Measurements from ENCODE around the gene SIRPB1.
A peak's percentile ranks its signal among the peaks of the same experiment; 100 is the strongest.
"Not testable (repeated sequence)": the region's sequence is repeated elsewhere in the genome, so short reads cannot be mapped to it uniquely, and the experiment has no call there.

SIRPB1 gene

DNA sequence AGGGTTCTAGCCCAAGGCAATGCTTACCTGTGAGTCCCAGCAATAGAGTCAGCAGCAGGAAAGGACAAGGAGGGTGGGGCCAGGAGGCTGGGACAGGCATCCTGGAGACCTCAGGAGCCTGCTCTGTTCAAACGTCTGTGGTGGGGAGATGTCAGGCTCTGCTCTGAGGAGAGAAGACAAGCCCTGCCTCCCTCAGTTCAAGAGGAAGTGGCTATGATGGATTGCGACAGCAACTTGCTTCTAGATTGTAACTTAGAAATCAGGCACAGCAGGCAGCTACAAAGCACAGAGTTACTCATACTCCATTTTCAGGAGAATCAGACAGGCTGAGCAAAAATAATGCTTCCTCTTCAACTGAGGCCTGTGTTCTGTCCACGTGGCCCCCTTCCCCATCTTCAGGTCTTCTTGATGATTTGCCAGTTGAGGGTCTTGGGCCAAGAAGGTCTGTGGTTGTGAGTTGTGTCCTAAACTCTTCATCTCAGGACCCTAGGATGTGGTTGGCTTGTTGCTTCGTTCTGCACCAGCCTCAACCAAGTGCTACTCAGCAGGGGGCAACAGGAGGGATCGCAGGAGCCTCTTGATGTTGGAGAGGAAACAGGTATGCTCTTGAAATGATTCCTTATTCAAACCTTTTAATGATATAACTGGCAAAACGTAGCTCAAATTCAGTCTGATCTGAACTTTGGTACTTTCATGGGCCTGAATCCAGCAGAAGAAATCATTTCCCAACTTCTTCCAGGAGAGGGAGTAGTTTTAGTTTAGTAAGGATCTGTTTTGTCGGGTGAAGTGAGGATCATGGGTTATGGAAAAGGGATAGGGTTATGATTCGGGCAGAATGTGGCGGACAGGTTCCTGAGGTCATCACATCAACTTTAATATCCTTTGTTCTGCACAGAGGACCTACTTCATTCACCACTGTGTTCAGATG, 31.0 kb downstream of the SIRPB1 start:
- DNase-seq: peak in 1 of 2 donors; percentile 38

DNA sequence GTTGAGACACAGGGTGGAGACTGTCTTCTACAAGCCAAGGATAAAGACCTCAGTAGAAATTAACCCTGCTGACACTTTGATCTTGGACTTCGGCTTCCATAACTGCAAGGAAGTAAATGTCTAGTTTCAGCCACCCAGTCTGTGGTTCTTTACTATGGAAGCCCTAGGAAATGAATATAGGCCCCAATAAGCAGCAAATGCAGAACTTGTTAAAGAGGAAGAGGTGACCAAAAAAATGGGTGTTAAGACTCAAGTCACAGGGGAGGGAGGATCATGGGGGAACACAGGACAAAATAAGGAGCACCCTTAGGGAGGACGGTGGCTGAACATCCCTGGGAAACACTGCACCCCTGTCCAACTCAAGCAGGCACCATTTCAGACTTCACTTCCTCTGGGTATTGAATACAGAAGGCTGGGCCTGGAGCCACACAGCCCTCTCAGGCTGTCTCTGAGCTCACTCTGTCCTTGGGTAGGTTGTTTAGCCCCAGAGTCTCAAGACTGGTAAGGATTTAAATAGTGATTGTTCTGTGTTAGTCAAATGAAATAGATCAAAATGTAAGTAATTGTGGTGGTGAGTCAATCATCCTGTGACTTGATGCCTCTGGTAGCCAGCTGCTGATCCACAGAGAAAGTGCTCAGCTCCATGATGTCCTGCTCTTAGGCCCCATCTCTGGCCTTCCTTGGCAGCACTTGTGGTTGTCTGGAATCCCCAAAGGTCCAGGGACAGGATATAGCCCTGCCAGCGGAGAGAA, 31.9 kb downstream of the SIRPB1 start:
- no peak for DNase-seq

DNA sequence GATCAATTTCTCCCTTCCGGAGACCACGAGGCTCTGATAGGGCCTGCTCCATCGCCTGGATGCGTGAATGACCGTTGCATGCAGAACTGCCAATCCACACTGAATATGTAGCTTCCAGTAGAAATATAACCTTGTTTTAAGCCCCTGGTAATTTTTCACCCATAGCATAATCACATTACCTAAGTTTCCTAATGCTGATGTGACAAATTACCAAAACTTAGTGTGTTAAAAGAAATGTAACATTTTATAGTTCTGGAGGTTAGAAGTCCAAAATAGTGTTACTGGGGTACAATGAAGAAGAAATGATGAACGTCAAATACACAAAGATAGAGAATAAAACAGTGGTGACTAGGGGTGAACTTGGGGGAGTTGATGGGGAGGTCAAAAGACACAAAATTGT, 40.3 kb downstream of the SIRPB1 start:
- DNase-seq: no peak

DNA sequence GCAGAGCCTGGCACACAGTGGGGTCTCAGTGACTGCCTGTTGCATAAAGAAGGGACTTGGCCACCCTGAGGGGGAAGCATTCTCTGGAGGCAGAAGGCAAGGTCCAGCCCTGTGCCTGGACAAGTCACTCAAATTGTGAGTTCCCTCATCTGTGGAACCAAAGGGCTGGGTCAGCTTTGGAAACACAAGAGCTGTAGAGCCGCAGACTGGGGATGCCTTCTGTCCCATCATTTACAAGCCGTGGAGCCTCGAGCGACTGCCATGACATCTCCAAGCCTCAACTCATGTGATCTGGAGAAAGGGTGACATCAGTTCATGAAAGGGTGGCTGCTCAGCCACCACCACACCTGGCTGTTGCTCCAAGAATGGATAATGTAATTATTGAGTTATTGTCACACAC, 41.9 kb downstream of the SIRPB1 start:
- DNase-seq: no peak

DNA sequence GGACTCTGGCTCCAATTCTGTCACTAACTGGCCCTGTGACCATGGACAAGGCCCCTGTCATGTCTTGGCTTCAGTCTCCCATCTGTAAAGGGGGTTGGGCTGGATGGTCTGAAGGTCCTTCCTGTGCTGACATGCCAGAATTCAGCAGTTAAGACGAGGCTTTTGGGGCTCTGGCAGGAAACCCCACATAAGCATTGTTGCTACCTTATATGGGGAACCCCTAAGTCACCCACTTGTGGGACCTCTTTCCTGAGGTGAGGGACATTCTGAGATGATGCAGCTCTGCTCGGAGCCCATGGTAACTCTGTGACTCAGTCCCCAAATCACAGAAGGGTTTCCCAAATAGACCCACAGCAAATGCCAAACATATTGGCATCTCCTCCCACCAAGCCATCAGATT, 42.5 kb downstream of the SIRPB1 start:
- DNase-seq: not testable (repeated sequence)

DNA sequence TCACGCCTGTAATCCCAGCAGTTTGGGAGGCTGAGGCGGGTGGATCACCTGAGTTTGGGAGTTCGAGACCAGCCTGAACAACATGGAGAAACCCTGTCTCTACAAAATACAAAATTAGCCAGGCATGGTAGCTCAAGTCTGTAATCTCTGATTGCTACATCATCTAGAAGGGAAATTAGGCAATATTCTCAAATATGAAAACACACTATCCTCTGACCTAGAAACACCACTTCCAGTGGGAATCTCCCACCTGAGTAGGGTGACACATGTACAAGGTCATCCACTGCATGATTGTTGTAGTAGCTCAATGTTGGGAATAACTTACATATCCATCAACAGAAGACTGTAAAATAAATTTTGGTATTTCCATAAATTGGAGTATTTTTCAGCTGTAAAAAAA, 43.2 kb downstream of the SIRPB1 start:
- DNase-seq: no peak

DNA sequence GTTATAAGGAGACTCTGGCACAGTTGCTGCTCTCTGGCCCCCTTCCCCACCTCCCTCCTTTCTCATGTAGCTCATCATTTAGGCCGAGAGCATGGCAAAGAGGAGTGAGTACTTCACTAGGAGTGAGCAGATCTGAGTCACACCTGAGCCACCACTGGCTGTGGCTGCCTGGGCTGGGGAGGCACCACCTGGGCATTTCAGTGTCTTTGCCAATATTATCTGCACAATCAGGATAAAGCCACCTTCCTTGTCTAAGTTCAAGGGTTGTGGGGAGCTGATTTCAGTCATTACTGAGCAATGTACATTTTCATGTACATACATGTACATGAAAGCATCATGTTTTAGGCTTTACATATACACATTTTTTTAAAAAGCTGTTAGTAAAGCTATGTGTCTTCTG, 43.8 kb downstream of the SIRPB1 start:
- DNase-seq: not testable (repeated sequence)

DNA sequence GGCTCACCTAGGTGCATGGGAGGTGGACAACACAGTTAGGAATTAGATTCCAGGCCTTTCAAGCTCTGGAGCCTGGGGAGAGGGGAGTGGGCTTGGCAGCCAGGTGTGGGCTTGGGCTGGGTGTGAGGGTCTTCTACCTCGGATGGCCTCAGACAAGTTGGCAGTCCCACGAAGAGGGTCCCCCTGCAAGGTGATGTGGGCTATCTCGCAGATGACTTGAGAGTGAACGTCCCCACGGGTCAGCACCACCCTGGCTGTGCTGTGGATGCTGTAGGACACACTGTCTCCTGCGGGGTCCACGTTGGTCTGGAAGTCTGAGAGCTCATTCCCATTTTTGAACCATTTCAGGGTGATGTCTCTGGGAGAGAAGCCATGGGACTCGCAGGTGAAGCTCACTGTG, 48.2 kb downstream of the SIRPB1 start:
- DNase-seq: not testable (repeated sequence)
